Endothelial cell of umbilical vein (primary cell): ENCODE results near the gene OTP. TPM values are rescaled to one million over a fixed set of nuclear protein-coding genes. Genes with fewer than 3 reads are reported as not detected.

Experiments
- BruUV-seq: library from RNA; stranded (reverse); fragments of 400-500 nt; replicated peaks from 2 replicates; lab custom pipeline; 2021; lab: Mats Ljungman, UMichigan
- CTCF ChIA-PET: fragments of 300-600, 350-600 bp; sonication (Branson Sonifier 250); formaldehyde crosslinking; loops from one replicate; lab custom pipeline; 2021; ENCODE audit warnings: antibody characterized with exemption, inconsistent platforms; lab: Charles Lee
- POLR2A ChIA-PET: fragments of 300-600, 350-600 bp; sonication (Branson Sonifier 250); formaldehyde crosslinking; loops from one replicate; lab custom pipeline; 2021; ENCODE audit warnings: antibody characterized with exemption, inconsistent platforms; lab: Charles Lee
- DNase-seq: peaks from one replicate; pipeline ENCODE4 v3.0.0-alpha.2; 2011; ENCODE audit warnings: low read depth, low spot score
- FAIRE-seq: peaks from 2 replicates; lab custom pipeline; 2011; peaks lifted over from hg19 to GRCh38; lab: Jason Lieb, UNC
- H2AFZ ChIP-seq: 2 replicates; pipeline ENCODE4 v1.6.0; 2012; ENCODE audit warnings: low read depth, low read length, control low read depth, inconsistent platforms
- H3K27ac ChIP-seq: 2 replicates; pipeline ENCODE4 v1.5.1; 2011; ENCODE audit warnings: low read depth, mild to moderate bottlenecking, control low read depth, low read length, moderate library complexity; ENCODE audit not compliant: insufficient read depth
- H3K27me3 ChIP-seq, 2 experiments: 2 replicates each; pipeline versions ENCODE4 v1.6.0 to v1.6.1; 2011; ENCODE audit warnings: low read length in 2 of 2, mixed read lengths in 1 of 2; ENCODE audit not compliant: control insufficient read depth in 2 of 2, insufficient read depth in 2 of 2
- H3K36me3 ChIP-seq, 2 experiments: 2 replicates in 1 of 2; 3 replicates in 1 of 2; pipeline ENCODE4 v1.5.1; 2011; ENCODE audit warnings: low read length in 2 of 2, mild to moderate bottlenecking in 1 of 2, moderate library complexity in 1 of 2; ENCODE audit not compliant: control insufficient read depth in 2 of 2, insufficient read depth in 2 of 2; ENCODE audit errors: extremely low read depth in 1 of 2
- H3K4me1 ChIP-seq: 3 replicates; pipeline ENCODE4 v1.5.1; 2011; ENCODE audit warnings: mild to moderate bottlenecking, low read length; ENCODE audit not compliant: control insufficient read depth, insufficient read depth; ENCODE audit errors: extremely low read depth
- H3K4me2 ChIP-seq: 2 replicates; pipeline ENCODE4 v1.6.1; 2011; ENCODE audit warnings: low read length, control low read depth, mixed read lengths; ENCODE audit not compliant: insufficient read depth
- H3K4me3 ChIP-seq, 3 experiments: fragments of 200-600 bp in 1 of 3; sonication (generic), shearing (Covaris generic) in 1 of 3; replicated peaks in 1 of 3; 2 replicates each; pipeline ENCODE4 v1.5.1; 2011 to 2016; ENCODE audit warnings: control low read depth in 3 of 3, low read length in 3 of 3, mild to moderate bottlenecking in 2 of 3, inconsistent platforms in 1 of 3, low read depth in 1 of 3, moderate library complexity in 1 of 3; ENCODE audit not compliant: insufficient read depth in 1 of 3
- H3K79me2 ChIP-seq: 2 replicates; pipeline ENCODE4 v1.6.0; 2012; ENCODE audit warnings: low read length, inconsistent platforms; ENCODE audit not compliant: control insufficient read depth, insufficient read depth
- H3K9ac ChIP-seq: replicated peaks from 2 replicates; pipeline ENCODE3; 2011; ENCODE audit warnings: low read length, control low read depth; ENCODE audit not compliant: insufficient read depth; ENCODE audit errors: extremely low read depth
- H3K9me1 ChIP-seq: replicated peaks from 3 replicates; pipeline ENCODE4 v1.6.0; 2011; ENCODE audit warnings: mild to moderate bottlenecking, low read length; ENCODE audit not compliant: control insufficient read depth, insufficient read depth; ENCODE audit errors: extremely low read depth
- H3K9me3 ChIP-seq: replicated peaks from 2 replicates; pipeline ENCODE4 v1.5.1; 2012; ENCODE audit warnings: low read length, inconsistent platforms; ENCODE audit not compliant: control insufficient read depth, insufficient read depth
- H4K20me1 ChIP-seq: replicated peaks from 2 replicates; pipeline ENCODE3; 2011; ENCODE audit warnings: mild to moderate bottlenecking, low read length; ENCODE audit not compliant: control insufficient read depth, insufficient read depth; ENCODE audit errors: extremely low read depth
- CTCF ChIP-seq, 2 donors: IDR thresholded peaks; 1 replicate in 1 of 2; 2 replicates in 1 of 2; pipeline ENCODE4 v1.5.1; 2011; ENCODE audit warnings: low read length in 2 of 2, mild to moderate bottlenecking in 2 of 2, moderate library complexity in 2 of 2, control low read depth in 1 of 2, inconsistent platforms in 1 of 2, low read depth in 1 of 2; ENCODE audit not compliant: insufficient read depth in 1 of 2; ENCODE audit errors: extremely low read depth in 1 of 2
- EZH2 ChIP-seq: IDR thresholded peaks from 2 replicates; pipeline ENCODE4 v1.6.1; 2012; ENCODE audit warnings: borderline replicate concordance, low read depth, mild to moderate bottlenecking, moderate library complexity, low read length, inconsistent platforms; ENCODE audit not compliant: severe bottlenecking
- FOS ChIP-seq: IDR thresholded peaks from 2 replicates; pipeline ENCODE4 v1.6.1; 2011; ENCODE audit warnings: mild to moderate bottlenecking, low read length, moderate library complexity, borderline replicate concordance; ENCODE audit not compliant: insufficient read depth
- GATA2 ChIP-seq: IDR thresholded peaks from 2 replicates; pipeline ENCODE4 v1.7.0; 2011; ENCODE audit warnings: low read depth, mild to moderate bottlenecking, moderate library complexity, mixed read lengths, low read length; ENCODE audit not compliant: insufficient read length, insufficient read depth
- JUN ChIP-seq: IDR thresholded peaks from 2 replicates; pipeline ENCODE4 v1.6.1; 2011; ENCODE audit warnings: borderline replicate concordance, low read depth; ENCODE audit not compliant: insufficient read length, insufficient read depth
- MAX ChIP-seq: IDR thresholded peaks from 2 replicates; pipeline ENCODE4 v1.6.1; 2011; ENCODE audit not compliant: insufficient read depth, insufficient read length
- MYC ChIP-seq: IDR thresholded peaks from one replicate; pipeline ENCODE4 v1.6.1; 2011; ENCODE audit warnings: mild to moderate bottlenecking, low read depth, low read length
- POLR2A ChIP-seq: IDR thresholded peaks from 2 replicates; pipeline ENCODE4 v1.6.1; 2012; ENCODE audit warnings: low read depth, mild to moderate bottlenecking, control low read depth, low read length
- POLR2AphosphoS5 ChIP-seq: IDR thresholded peaks from 2 replicates; pipeline ENCODE4 v1.6.1; 2012; ENCODE audit warnings: low read depth, mild to moderate bottlenecking, control low read depth, low read length, moderate library complexity; ENCODE audit not compliant: insufficient read depth
- dilution Hi-C: fragments of 300-500 bp; cut with MboI; formaldehyde crosslinking; loops from one replicate; pipeline ENCODE4 v1.15.0; 2019; ENCODE audit warnings: low sequenced_read_pairs; ENCODE audit not compliant: extremely low pct_ligation_motif_present
- intact Hi-C: fragments of 100-400 bp; cut with micrococcal nuclease; formaldehyde crosslinking; loops from one replicate; pipeline ENCODE4 v1.10.0; 2022
- polyA plus RNA-seq, 4 experiments: library from polyadenylated mRNA; depleted of rRNA in 3 of 4; stranded (reverse) in 3 of 4; unstranded in 1 of 4; fragments of >200 nt; gene quantifications; 2 replicates each; pipeline versions ENCODE4 v1.2.1 to v1.2.3, GENCODE V29; 2011 to 2012; ENCODE audit warnings: missing spikeins in 1 of 4
- total RNA-seq: library from RNA; stranded (reverse); gene quantifications from 2 replicates; pipeline ENCODE4 v1.2.3, GENCODE V29; 2021

The OTP gene
- total and polyA plus RNA-seq, 2 donors (not counting 3 experiments of a cell fraction or from before 2014, with no cell fraction given): not detected

- POLR2A ChIA-PET: no interaction called here
- no peak overlapping the region for H3K27ac ChIP-seq
- no peak overlapping the region for H3K4me3 ChIP-seq
- no TSS peak for BruUV-seq
- intact Hi-C loops (loop anchor here (10.0 kb wide), 1 partner anchor 652 kb away; the partner anchor contains the start of gene AP3B1), dilution Hi-C loops (no loop called here)
- peaks cover 80 to 97% of the 10 kb centered on the region in 2 experiments for H3K27me3 ChIP-seq
- no peaks in the 10 kb centered on the region for H3K36me3 ChIP-seq
- H3K9ac ChIP-seq: no peak overlapping the region
- no peaks in the 10 kb centered on the region for H3K9me1 ChIP-seq
- no peak overlapping the region for H2AFZ ChIP-seq
- peaks cover 5% of the 10 kb centered on the region for H3K4me1 ChIP-seq
- peaks cover 5% of the 10 kb centered on the region for H4K20me1 ChIP-seq
- DNase-seq (no peak), FAIRE-seq (no peak)
- no peaks in the 10 kb centered on the region for H3K79me2 ChIP-seq
- no peak overlapping the region for H3K4me2 ChIP-seq
- TF ChIP-seq FOS (no peak), EZH2 (peak; percentile 24)
- H3K9me3 ChIP-seq: no peaks in the 10 kb centered on the region
- CTCF ChIA-PET: interaction anchor here (1.3 kb wide), 1 partner anchor 12 kb away, joined by 3 read pairs; no protein-coding TSS in a partner anchor
These were observed 4.5 kb upstream of the OTP start for GRCh38 chr5:77642738-77643653.

GRCh38 chr5:77641963-77642737 lies 3.6 kb upstream of the OTP start:
- Histone ChIP-seq H3K9ac (no peak overlapping the region), H3K36me3 (no peaks in the 10 kb centered on the region), H3K4me3 (no peak overlapping the region), H3K27me3 (peaks cover 83 to 97% of the 10 kb centered on the region in 2 experiments), H3K9me1 (no peaks in the 10 kb centered on the region), H3K79me2 (no peaks in the 10 kb centered on the region), H4K20me1 (peaks cover 5% of the 10 kb centered on the region), H3K4me2 (no peak overlapping the region), H3K27ac (no peak overlapping the region), H2AFZ (no peak overlapping the region), H3K9me3 (no peaks in the 10 kb centered on the region), H3K4me1 (peaks cover 5% of the 10 kb centered on the region)
- DNase-seq (no peak), FAIRE-seq (no peak)
- CTCF ChIA-PET: interaction anchor here (0.6 kb wide), 1 partner anchor 485 kb away, joined by 4 read pairs; no protein-coding TSS in a partner anchor
- dilution Hi-C loops (no loop called here), intact Hi-C loops (loop anchor here (10.0 kb wide), 1 partner anchor 653 kb away; the partner anchor contains the start of gene AP3B1)
- TF ChIP-seq EZH2 (no peak), POLR2A (no peak), MYC (no peak), JUN (no peak), FOS (no peak), CTCF (IDR thresholded peaks at IDR 0.05; ENCODE audit: extremely low read depth in 1 of 2, insufficient read depth in 1 of 2, low read depth in 1 of 2, low read length in 2 of 2) (no peak), GATA2 (no peak), POLR2AphosphoS5 (no peak), MAX (no peak)
- POLR2A ChIA-PET: no interaction called here
- BruUV-seq: no TSS peak
